ENCODE results near the gene KRT75.

- TF ChIP-seq TAF1 (IDR thresholded peaks at IDR 0.05; ENCODE audit: borderline replicate concordance, low read depth, low read length) (no peak), POLR2AphosphoS5 (IDR thresholded peaks at IDR 0.05; ENCODE audit: low read depth, low read length) (no peak)
Measured at GRCh38 chr12:52436828-52437474, 2.8 kb upstream of the KRT75 start.

All from GM12892 (cell line).